ENCODE results near the gene LRRC8D. TPM values are rescaled to one million over a fixed set of nuclear protein-coding genes. Genes with fewer than 3 reads are reported as not detected.

Gene LRRC8D
- polyA plus RNA-seq, 2 of the 4 experiments (the other 2 are of a cell fraction) = 41.8 to 76.7 TPM

DNA sequence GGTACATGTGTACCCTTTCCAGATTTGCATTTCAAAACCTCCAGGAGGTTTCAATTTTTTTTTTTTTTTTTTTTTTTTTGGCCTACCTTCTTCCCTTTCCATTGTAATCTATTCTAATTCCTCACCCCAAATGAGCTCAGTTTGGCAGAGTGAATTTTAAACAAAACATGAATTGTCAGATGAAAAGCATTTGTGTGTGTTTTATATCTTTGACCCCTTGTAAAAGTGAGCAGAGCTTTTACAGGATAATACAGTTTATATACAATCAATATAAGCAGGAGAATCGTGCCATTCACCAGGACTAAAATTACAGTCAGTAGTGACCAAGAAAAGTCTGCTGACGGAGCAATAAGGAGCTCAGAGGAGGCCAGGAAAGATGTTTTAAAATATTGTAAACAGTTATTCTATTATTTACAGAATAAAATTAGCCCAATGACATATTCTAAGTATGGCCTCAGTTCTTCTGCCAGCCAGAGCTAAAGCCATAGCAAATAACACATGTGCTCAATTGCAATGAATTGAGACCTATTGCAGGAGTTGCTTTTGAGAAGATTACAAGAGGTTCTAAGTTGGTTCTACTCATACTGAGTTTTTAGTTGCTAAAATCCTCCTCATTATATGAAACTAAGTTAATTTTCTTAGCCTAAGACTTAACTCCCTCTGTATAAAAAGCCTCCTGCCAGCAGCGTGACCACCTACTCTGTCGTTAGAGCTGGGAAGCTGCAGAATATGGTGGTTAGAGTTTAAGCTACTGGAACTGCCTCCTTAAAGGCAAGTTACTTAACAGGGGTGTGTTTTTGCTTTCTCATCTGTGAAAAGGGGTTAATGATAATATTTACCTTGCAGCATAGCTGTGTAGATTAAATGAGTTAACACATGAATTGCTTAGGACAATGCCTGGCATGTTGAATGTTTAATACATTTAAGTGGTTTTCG lies 123.3 kb downstream of the LRRC8D start:
- H3K27ac ChIP-seq = peak overlapping the region; percentile 85 to 89
- no peak overlapping the region for H3K4me3 ChIP-seq
- H3K4me1 ChIP-seq = peaks cover 53% of the 10 kb centered on the region
- POLR2A ChIA-PET = no interaction called here
- FAIRE-seq (no peak), DNase-seq (ENCODE audit: low read depth in 1 of 2, low spot score in 1 of 2) (no peak), ATAC-seq (no peak)
- 79% methylated on average over 5 of the region's 5 CpGs for WGBS (ENCODE audit: missing lambda C conversion rate)
- H3K9me3 ChIP-seq = no peaks in the 10 kb centered on the region
- H3K4me2 ChIP-seq = peak overlapping the region; percentile 62
- CTCF ChIA-PET = interaction anchor here (0.6 to 1.4 kb wide), 2 partner anchors 10 to 1776 kb away, joined by 3 read pairs; no protein-coding TSS in a partner anchor
- no peak for TF ChIP-seq KDM1A (IDR thresholded peaks at IDR 0.05; ENCODE audit: low read depth)
- no peak for TF ChIP-seq CEBPB (IDR thresholded peaks at IDR 0.05)
- TF ChIP-seq CHD4 (IDR thresholded peaks at IDR 0.05; ENCODE audit: borderline replicate concordance) = no peak
- TF ChIP-seq ZFP36 (IDR thresholded peaks at IDR 0.05; ENCODE audit: borderline replicate concordance, partially characterized antibody) = no peak
- no peak for TF ChIP-seq MAFK (IDR thresholded peaks at IDR 0.05; ENCODE audit: partially characterized antibody)
- no peak for TF ChIP-seq ATOH8 (CRISPR knock-in tag; IDR thresholded peaks at IDR 0.05; ENCODE audit: low read depth)
- TF ChIP-seq HOXB13 (CRISPR knock-in tag; IDR thresholded peaks at IDR 0.05; ENCODE audit: low read depth) = 0 out of 2 replicates have a peak, but pooled peaks have one; percentile 20
- TF ChIP-seq ZC3H11A (IDR thresholded peaks at IDR 0.05) = no peak
- TF ChIP-seq HMGXB4 (CRISPR knock-in tag; IDR thresholded peaks at IDR 0.05; ENCODE audit: borderline replicate concordance) = no peak

DNA sequence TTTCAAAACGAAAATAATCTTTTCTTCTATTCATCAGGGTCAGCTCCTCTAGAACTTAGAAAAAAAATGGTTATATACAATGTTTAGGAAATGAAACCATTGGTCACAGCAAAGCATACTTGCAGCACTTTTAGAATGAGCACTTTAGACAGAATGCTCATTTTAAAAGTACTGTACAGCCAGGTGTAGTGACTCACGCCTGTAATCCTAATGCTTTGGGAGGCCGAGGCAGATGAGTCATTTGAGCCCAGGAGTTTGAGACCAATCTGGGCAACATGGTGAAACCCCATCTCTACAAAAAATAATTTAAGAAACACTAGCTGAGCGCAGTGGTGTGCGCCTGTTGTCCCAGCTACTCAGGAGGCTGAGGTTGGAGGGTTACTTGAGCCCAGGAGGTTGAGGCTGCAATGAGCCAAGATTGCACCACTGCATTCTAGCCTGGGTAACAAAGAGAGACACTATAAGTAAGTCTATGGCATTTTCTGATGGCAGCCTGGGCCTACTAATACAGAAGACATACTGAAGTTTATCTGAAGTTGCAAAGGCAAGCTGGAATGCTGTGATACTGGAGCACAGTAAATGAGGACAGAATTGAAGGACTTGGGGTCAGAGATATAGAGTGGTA lies 125.1 kb downstream of the LRRC8D start:
- Histone ChIP-seq H3K4me3 (no peak overlapping the region), H3K9me3 (no peaks in the 10 kb centered on the region), H3K4me2 (peak overlapping the region; percentile 59), H3K27ac (peak overlapping the region; percentile 81 to 85), H3K4me1 (peaks cover 67% of the 10 kb centered on the region)
- no peak for DNase-seq (ENCODE audit: low read depth in 1 of 2, low spot score in 1 of 2)
- 50% methylated on average over 5 of the region's 5 CpGs for WGBS (ENCODE audit: missing lambda C conversion rate)
- FAIRE-seq = no peak
- ChIA-PET POLR2A (interaction anchor here (0.9 kb wide), 1 partner anchor 35 kb away, joined by 3 read pairs; no protein-coding TSS in a partner anchor), CTCF (interaction anchor here (1.3 to 1.5 kb wide), 2 partner anchors 141 to 165 kb away, joined by 3 to 6 read pairs; no protein-coding TSS in a partner anchor)
- no peak for ATAC-seq
- 0 out of 4 replicates have a peak, but pooled peaks of 1 of the 2 experiments have one; percentile 14 for TF ChIP-seq CEBPB (IDR thresholded peaks at IDR 0.05)
- TF ChIP-seq ZC3H11A (IDR thresholded peaks at IDR 0.05) = no peak
- TF ChIP-seq, protein P1, sequence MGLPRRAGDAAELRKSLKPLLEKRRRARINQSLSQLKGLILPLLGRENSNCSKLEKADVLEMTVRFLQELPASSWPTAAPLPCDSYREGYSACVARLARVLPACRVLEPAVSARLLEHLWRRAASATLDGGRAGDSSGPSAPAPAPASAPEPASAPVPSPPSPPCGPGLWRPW (IDR thresholded peaks at IDR 0.05) = no peak
- TF ChIP-seq RARB (CRISPR knock-in tag; IDR thresholded peaks at IDR 0.05) = no peak
- no peak for TF ChIP-seq TP53 (CRISPR knock-in tag; IDR thresholded peaks at IDR 0.05)
- no peak for TF ChIP-seq ESRRA (IDR thresholded peaks at IDR 0.05; ENCODE audit: borderline replicate concordance, low read length)
- TF ChIP-seq KDM1A (IDR thresholded peaks at IDR 0.05; ENCODE audit: low read depth) = no peak
- TF ChIP-seq FOSL2 (IDR thresholded peaks at IDR 0.05) = 0 out of 2 replicates have a peak, but pooled peaks have one; percentile 35
- peak; percentile 70 for TF ChIP-seq FOSL2 (CRISPR knock-in tag; IDR thresholded peaks at IDR 0.05)
- TF ChIP-seq ATOH8 (CRISPR knock-in tag; IDR thresholded peaks at IDR 0.05; ENCODE audit: low read depth) = no peak
